OCI-LY1 (cell line): ENCODE results near the gene TMC5.
A peak's percentile ranks its signal among the peaks of the same experiment; 100 is the strongest.

Source experiments
- H2AFZ ChIP-seq: fragments of 200-600 bp; sonication (generic), shearing (Covaris generic); 2 replicates; pipeline ENCODE4 v1.6.0; 2014; ENCODE audit warnings: antibody characterized with exemption, mild to moderate bottlenecking, low read length
- H3F3A ChIP-seq: fragments of 200-600 bp; sonication (generic), shearing (Covaris generic); 2 replicates; pipeline ENCODE4 v1.6.0; 2014; ENCODE audit warnings: mild to moderate bottlenecking, antibody characterized with exemption, low read length, moderate library complexity; ENCODE audit not compliant: insufficient read depth
- H3K27ac ChIP-seq: fragments of 200-600 bp; sonication (generic); 2 replicates; pipeline ENCODE4 v1.5.1; 2014; ENCODE audit warnings: low read length, mixed run types, mild to moderate bottlenecking, low read depth; ENCODE audit not compliant: poor library complexity, severe bottlenecking
- H3K27me3 ChIP-seq: fragments of 200-600 bp; sonication (generic); 2 replicates; pipeline ENCODE4 v1.6.0; 2014; ENCODE audit warnings: antibody characterized with exemption, mild to moderate bottlenecking, low read length, moderate library complexity; ENCODE audit not compliant: insufficient read depth
- H3K36me3 ChIP-seq: fragments of 200-600 bp; sonication (generic); 2 replicates; pipeline ENCODE4 v1.6.1; 2014; ENCODE audit warnings: mild to moderate bottlenecking, antibody characterized with exemption, low read length, moderate library complexity, mixed read lengths; ENCODE audit not compliant: insufficient read depth
- H3K4me1 ChIP-seq: fragments of 200-600 bp; sonication (generic); 2 replicates; pipeline ENCODE4 v1.5.1; 2014; ENCODE audit warnings: mild to moderate bottlenecking, low read length, moderate library complexity; ENCODE audit not compliant: insufficient read depth, severe bottlenecking
- H3K4me2 ChIP-seq: fragments of 200-600 bp; sonication (generic), shearing (Covaris generic); 2 replicates; pipeline ENCODE4 v1.6.1; 2014; ENCODE audit warnings: low read length
- H3K4me3 ChIP-seq: fragments of 200-600 bp; sonication (generic); 2 replicates; pipeline ENCODE4 v1.5.1; 2014; ENCODE audit warnings: low read length, low read depth, mild to moderate bottlenecking, mixed read lengths; ENCODE audit not compliant: poor library complexity, severe bottlenecking
- H3K79me2 ChIP-seq: fragments of 200-600 bp; shearing (Covaris generic); 2 replicates; pipeline ENCODE4 v1.6.1; 2016; ENCODE audit warnings: mixed run types, low read length, mixed read lengths; ENCODE audit not compliant: insufficient read depth
- H3K9ac ChIP-seq: fragments of 200-600 bp; sonication (generic), shearing (Covaris generic); 2 replicates; pipeline ENCODE4 v1.6.1; 2014; ENCODE audit warnings: mild to moderate bottlenecking, low read length, mixed read lengths
- H3K9me2 ChIP-seq: fragments of 200-600 bp; sonication (generic), shearing (Covaris generic); 2 replicates; pipeline ENCODE4 v1.6.1; 2014; ENCODE audit warnings: low read depth, mild to moderate bottlenecking, low read length, mixed read lengths
- H3K9me3 ChIP-seq: fragments of 200-600 bp; shearing (Covaris generic); 2 replicates; pipeline ENCODE4 v1.6.1; 2014; ENCODE audit warnings: low read length, mixed read lengths
- H4K20me1 ChIP-seq: fragments of 200-600 bp; sonication (generic), shearing (Covaris generic); 2 replicates; pipeline ENCODE4 v1.6.0; 2016; ENCODE audit warnings: mild to moderate bottlenecking, low read length; ENCODE audit not compliant: insufficient read depth
- EZH2 ChIP-seq: fragments of 200-600 bp; sonication (generic), shearing (Covaris generic); IDR thresholded peaks from 2 replicates; pipeline ENCODE4 v1.8.0; 2017; ENCODE audit warnings: borderline replicate concordance, mixed run types, mild to moderate bottlenecking, antibody characterized with exemption, low read length, moderate library complexity, mixed read lengths
- TF ChIP-seq, protein P1 (sequence below): fragments of 200-600 bp; sonication (generic), shearing (Covaris generic); IDR thresholded peaks from 2 replicates; pipeline ENCODE4 v1.5.1; 2017; ENCODE audit warnings: mild to moderate bottlenecking, antibody characterized with exemption, low read length, moderate library complexity, mixed read lengths

Gene TMC5

DNA sequence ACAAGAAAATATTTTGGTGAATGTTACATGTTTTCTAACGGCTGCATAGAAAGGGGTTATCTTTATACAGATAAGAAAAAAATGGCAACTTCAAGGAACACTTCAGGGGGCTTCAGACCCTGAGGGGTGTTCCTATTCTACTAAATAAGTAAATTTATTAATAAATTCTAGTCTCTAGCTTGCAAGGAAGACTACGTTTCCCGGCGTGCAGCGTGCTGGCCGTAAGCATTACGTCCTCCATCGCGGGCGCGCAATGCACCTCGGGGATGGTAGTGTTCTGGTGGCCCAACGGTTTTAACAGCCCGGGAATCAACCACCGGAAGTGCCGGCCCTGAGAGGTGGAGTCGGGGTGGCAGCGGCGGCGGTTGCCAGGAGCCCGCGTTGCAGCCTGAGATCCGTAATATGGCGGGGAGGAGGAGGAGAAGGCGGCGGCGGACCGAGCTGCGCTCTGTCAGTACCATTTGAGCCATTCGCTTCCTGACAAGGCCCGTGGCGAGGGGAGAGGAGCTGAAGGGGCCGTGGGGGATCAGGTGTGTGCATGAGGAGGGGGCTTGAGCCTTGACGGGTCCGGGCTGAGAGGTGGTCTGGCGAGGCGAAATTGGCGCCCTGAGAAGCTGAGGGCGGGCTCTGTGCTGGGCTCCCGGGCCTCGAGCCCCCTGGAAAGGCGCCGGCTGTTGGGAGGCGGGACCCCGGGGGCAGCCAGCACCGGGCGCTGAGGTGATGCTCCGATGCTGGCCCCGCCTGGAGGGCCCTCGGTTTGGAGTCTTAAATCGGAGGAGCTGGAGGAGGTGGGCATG, 106.1 kb downstream of the TMC5 start, which contains the start of gene CCP110:
TSS of gene CCP110 (plus strand) at position 384 of the 797 bp plus-strand sequence. CDS start 3,940 bp downstream, outside the sequence.
- H3K9ac ChIP-seq: peak within 1 kb of the TSS; percentile 88
- no peaks in the 10 kb centered on the region for H4K20me1 ChIP-seq
- 0 out of 2 replicates have a peak, but pooled peaks cover 4% of the 10 kb centered on the region for H3F3A ChIP-seq
- no peak for TF ChIP-seq EZH2
- TF ChIP-seq, protein P1, sequence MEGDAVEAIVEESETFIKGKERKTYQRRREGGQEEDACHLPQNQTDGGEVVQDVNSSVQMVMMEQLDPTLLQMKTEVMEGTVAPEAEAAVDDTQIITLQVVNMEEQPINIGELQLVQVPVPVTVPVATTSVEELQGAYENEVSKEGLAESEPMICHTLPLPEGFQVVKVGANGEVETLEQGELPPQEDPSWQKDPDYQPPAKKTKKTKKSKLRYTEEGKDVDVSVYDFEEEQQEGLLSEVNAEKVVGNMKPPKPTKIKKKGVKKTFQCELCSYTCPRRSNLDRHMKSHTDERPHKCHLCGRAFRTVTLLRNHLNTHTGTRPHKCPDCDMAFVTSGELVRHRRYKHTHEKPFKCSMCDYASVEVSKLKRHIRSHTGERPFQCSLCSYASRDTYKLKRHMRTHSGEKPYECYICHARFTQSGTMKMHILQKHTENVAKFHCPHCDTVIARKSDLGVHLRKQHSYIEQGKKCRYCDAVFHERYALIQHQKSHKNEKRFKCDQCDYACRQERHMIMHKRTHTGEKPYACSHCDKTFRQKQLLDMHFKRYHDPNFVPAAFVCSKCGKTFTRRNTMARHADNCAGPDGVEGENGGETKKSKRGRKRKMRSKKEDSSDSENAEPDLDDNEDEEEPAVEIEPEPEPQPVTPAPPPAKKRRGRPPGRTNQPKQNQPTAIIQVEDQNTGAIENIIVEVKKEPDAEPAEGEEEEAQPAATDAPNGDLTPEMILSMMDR: no peak
- H3K27ac ChIP-seq: peak within 1 kb of the TSS; percentile 69
- H2AFZ ChIP-seq: no peak within 1 kb of the TSS
- peaks cover 12% of the 10 kb centered on the region; the same call in 1 of the 2 replicates for H3K36me3 ChIP-seq
- no peaks in the 10 kb centered on the region for H3K9me2 ChIP-seq
- H3K79me2 ChIP-seq: peaks cover 44% of the 10 kb centered on the region
- no peaks in the 10 kb centered on the region for H3K27me3 ChIP-seq
- no peaks in the 10 kb centered on the region for H3K9me3 ChIP-seq
- H3K4me2 ChIP-seq: peak within 1 kb of the TSS; percentile 97
- peaks cover 53% of the 10 kb centered on the region for H3K4me1 ChIP-seq
- H3K4me3 ChIP-seq: peak within 1 kb of the TSS; percentile 99

DNA sequence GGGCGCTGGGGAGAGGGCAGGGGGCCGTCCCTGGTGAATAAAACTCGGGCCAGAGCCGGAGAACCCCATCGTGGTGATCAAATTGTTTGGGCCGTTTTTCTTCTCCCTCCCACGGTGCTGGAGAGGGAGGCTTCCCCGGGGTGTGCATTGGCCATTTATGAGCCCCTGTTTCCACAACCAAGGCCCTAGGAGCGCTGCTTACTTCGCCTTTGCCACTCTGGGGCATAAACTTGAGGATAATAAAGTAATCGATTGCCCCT, 106.6 kb downstream of the TMC5 start:
- H3K27me3 ChIP-seq: no peaks in the 10 kb centered on the region
- no peaks in the 10 kb centered on the region for H3K9me2 ChIP-seq
- H3K4me2 ChIP-seq: peak overlapping the region; percentile 97
- peaks cover 40% of the 10 kb centered on the region for H3K79me2 ChIP-seq
- H4K20me1 ChIP-seq: no peaks in the 10 kb centered on the region
- H2AFZ ChIP-seq: no peak overlapping the region
- peaks cover 49% of the 10 kb centered on the region for H3K4me1 ChIP-seq
- H3K9ac ChIP-seq: peak overlapping the region; percentile 88
- H3F3A ChIP-seq: 0 out of 2 replicates have a peak, but pooled peaks cover 4% of the 10 kb centered on the region
- TF ChIP-seq, protein P1: no peak
- TF ChIP-seq EZH2: no peak
- H3K36me3 ChIP-seq: peaks cover 17% of the 10 kb centered on the region; the same call in 1 of the 2 replicates
- no peaks in the 10 kb centered on the region for H3K9me3 ChIP-seq
- H3K4me3 ChIP-seq: peak overlapping the region; percentile 99
- H3K27ac ChIP-seq: peak overlapping the region; percentile 59

DNA sequence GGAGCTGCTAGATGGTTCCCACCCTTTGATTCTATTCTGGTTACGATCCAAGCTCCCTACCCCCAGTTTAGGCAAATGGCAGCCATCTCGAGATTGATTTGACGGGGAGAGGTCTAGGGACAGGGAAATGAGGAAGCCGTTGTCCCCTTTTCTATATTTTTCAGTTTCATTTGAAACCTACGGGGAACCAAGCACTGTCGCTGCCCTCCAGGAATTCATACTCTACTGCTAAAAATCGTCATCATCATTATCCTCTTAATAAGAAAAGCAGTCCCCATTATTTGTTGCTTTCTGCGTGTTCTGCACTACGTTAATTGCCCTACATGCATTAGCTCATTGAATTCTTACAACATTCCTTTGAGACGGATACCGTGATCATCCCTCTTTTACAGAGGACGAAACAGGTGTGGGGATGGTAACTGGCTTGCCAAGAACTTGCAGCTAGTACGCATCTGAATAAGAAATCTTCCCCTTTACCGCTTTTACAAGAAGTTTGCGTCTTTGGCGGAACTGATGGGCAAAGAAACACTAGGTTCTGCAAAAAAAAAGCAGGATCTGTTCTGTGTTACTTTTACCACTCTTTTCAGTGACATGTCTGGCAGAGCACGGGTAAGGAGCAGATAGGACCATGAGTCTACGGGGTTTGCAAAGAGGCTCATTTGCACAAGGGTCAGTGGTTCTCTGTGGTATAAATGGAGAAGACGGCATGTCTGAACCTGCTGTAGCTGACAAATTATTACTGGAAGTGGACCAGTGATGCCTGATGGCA, 107.1 kb downstream of the TMC5 start:
- Histone ChIP-seq H4K20me1 (no peaks in the 10 kb centered on the region), H3K27me3 (no peaks in the 10 kb centered on the region), H3K4me1 (peaks cover 45% of the 10 kb centered on the region), H3K9me2 (no peaks in the 10 kb centered on the region), H3K9me3 (no peaks in the 10 kb centered on the region), H2AFZ (no peak overlapping the region), H3K4me3 (peak overlapping the region; percentile 99), H3K9ac (peak overlapping the region; percentile 88), H3K4me2 (peak overlapping the region; percentile 97), H3K36me3 (peaks cover 20% of the 10 kb centered on the region; the same call in 1 of the 2 replicates), H3F3A (0 out of 2 replicates have a peak, but pooled peaks cover 4% of the 10 kb centered on the region), H3K27ac (peak overlapping the region; percentile 59), H3K79me2 (peaks cover 40% of the 10 kb centered on the region)
- TF ChIP-seq EZH2: no peak
- TF ChIP-seq, protein P1: no peak
